ENCODE measurements around the gene HDAC7.
A peak's percentile ranks its signal among the peaks of the same experiment; 100 is the strongest.

The HDAC7 gene

DNA sequence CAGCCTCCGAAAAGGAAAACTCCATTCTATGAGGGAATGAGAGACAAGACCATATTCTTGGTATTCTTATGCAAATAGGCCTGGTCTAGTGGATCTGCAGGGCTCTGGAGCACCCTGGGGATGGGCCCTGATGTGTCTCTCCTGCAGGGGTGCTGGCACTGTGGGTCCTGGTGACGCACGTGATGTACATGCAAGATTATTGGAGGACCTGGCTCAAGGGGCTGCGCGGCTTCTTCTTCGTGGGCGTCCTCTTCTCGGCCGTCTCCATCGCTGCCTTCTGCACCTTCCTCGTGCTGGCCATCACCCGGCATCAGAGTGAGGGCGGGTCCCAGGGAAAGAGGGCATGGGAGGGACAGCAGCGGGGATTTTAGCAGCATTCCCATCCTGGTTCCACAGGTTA lies 40.8 kb downstream of the HDAC7 start:
- DNase-seq (ENCODE audit: low read depth): no peak

DNA sequence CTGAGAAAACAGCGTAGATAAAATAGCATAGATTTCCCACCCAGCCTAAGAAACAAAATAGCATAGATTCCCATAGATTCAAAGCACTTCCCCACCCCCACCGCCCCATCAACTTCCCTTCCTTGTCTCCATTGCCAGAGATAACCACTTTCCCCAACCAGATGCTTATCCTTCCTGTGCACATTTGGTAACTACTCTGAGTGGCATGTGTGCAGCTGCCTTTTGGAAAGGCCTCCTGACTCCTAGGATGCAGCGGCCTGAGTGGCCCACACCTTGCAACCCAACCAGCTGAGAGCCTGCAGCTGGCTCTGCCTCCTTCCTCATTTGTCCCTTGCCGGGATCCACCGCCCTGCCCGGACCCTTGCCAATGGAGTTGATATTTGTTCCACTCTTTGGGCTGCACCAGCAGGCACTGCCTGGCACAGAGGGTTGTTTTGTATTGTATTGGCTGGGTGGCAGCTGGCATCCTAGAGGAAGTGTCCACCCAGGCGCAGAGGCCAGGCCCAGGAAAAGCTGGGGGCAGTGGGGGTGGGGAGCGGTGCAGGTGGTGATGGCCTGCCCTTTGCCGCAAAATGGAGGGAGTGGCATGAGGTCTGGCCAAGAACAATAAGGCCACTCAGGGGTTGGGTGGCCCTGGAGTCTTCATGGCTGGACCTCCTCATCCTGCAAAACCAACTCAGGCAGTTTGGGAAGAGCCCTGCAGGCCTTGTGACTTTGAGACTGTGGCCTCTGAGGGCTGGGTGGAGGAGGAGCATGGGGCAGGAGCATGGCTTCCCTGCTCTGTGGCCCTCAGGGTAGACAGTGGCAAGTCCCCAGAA lies 41.8 kb downstream of the HDAC7 start:
- no peak for DNase-seq (ENCODE audit: low read depth)

GRCh38 chr12:47777151-47777550 lies 42.6 kb downstream of the HDAC7 start:
- DNase-seq (ENCODE audit: low read depth): no peak

DNA sequence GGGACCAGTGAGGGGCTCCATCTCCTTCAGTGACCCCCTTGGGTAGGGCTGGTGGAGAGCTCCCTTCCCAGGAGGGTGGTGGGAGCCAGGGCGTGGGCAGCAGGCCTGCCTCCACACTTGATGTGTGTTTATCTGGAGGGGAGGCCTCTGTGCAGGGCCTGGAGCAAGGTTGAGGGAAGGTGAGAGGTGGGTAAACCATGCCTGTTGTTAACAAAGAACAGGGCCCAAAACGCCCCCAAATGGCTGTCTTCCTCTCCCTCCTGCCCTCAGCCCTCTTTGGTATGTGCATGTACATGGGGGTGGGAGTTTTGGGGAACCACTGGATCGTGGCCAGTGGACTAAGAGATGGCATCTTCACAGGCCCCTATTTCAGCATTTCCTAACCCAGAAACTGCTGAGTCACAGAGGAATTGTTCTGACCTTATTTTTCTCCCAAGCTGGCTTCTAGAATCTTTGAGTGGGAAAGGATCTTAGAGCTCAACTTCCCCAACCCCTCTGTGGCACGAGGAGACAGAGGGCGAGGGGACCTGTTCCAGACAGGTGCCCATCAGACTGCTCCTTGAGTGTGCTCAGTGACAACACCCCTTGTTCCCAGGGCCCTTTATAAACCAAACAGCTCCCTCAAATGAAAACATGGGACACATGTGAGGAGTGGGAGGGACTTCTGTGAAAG lies 43.1 kb downstream of the HDAC7 start:
- DNase-seq (ENCODE audit: low read depth): no peak

DNA sequence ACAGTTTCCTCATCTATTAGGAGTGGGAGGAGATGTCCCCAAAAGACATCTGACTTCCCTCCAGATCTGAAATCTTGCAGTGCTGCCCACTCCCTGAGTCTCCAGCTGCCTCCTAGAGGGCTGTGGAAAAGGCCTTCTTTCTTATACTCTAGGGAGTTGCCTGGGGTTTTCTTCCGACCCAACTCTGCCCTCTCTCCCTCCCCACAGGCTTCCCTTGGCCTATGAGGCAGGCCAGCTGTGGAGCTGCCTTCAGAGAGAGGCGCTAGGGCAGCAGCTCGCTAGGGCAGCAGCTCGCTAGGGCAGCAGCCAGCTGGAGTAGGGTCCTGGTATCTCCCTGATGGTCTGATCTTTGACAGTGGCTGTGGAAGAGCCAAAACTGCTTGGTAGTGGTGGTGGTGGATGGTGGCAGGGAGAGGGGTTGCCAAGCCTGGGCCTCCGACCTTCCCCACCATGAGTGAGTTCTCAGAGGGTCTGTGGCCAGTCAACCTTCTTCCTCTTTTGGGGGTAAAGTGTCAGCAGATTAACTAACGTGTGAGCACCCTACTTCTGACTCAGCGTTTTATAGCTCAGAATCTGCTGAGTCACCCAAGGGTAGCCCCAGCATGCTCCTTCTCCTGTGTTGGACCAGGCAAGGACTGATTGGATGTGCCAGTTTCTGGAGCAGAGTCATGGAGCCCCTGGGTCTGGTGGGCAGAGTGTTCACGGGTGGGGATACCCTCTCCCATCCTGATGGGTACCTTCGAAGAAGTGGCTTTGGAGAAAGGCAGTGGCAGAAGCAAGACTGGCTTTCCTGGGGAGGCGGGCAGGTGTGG lies 44.4 kb downstream of the HDAC7 start:
- no peak for DNase-seq (ENCODE audit: low read depth)

- no peak for DNase-seq (ENCODE audit: low read depth)
These were observed 45.0 kb downstream of the HDAC7 start for GRCh38 chr12:47774663-47775062.

DNA sequence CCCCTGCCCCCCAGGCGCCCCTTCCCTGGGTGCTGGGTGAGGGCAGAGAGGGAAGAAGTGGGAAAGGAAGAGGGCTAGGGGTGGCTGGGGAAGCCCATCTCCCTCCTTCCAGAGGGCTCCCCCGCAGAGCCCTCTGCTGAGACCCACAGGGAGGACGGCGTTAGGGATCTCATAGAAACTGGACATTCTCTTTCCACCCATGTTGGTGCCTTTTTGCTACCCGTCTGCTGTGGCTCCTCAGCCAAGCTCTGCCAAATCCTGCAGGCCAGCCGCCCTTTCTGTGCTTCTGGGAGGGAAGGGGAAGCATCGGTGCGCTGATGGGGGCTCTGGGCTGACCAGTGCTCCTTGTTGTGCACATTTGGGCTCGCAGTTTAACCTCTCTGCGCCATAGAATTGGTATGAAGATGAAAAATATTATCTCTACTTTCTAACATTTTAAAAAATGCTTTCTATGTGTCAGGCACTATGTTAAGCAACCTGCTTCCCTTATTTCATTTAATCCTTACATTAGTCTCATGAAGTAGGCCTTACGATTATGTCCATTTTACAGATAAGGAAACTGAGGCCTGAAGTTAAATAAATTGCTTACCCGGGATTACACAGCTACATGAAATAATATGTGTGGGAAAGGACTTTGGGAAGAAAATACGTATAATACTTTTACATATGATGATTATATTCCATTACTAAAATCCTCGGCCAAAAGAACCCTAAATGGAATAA lies 45.7 kb downstream of the HDAC7 start:
- DNase-seq (ENCODE audit: low read depth): no peak

- peak; percentile 41 for DNase-seq (ENCODE audit: low read depth)
These were observed 46.4 kb downstream of the HDAC7 start, which contains the start of gene SLC48A1 for GRCh38 chr12:47773062-47773857. Gene SLC48A1 (plus strand): TSS chr12:47773238. CDS start chr12:47773305, 67 bp downstream.

GRCh38 chr12:47772738-47773061 lies 47.0 kb downstream of the HDAC7 start:
- no peak for DNase-seq (ENCODE audit: low read depth)

DNA sequence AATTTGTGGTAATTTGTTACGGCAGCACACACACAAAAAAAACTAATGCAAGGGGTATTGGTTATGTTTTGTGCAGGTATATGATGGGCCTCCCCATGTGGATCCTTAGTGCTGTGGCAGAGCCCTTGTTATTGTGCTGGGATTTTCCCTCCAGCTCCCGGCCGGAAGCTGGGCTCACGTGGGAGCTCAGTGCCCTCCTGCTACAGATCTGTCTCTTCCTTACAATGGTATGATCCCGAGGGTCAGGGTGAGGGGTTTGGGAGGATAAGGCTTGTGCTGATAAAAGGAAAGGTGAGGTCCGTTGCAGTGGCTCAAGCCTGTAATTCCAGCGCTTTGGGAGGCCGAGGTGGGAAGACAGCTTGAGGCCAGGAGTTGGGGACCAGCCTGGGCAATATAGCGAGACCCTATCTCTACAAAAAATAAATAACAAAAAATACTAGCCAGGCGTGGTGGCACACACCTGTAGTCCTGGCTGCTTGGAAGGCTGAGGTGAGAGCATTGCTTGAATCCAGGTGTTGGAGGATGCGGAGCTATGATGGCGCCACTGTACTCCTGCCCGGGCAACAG lies 47.5 kb downstream of the HDAC7 start:
- DNase-seq (ENCODE audit: low read depth): no peak

DNA sequence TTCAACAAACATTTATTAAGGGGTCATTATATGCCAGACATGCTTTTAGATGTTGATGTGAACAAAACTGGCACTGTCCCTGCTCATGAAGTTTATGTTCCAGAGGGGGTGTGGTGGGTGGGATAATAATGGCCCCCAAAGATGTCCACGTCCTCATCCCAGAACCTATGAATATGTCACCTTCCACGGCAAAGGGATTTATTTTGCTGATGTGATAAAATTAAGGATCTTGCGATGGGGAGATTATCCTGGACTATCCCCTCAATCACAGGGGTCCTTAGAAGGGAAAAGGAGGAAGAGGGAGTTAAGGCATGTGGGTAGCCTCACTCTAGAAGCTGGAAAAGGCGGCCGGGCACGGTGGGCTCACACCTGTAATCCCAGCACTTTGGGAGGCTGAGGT lies 48.4 kb downstream of the HDAC7 start:
- DNase-seq (ENCODE audit: low read depth): no peak

- no peak for DNase-seq (ENCODE audit: low read depth)
These were observed 49.5 kb downstream of the HDAC7 start for GRCh38 chr12:47770086-47770726.

GRCh38 chr12:47769234-47770085 lies 50.2 kb downstream of the HDAC7 start:
- DNase-seq (ENCODE audit: low read depth): no peak

- DNase-seq (ENCODE audit: low read depth): no peak
These were observed 51.3 kb downstream of the HDAC7 start for GRCh38 chr12:47768323-47768811.

- peak; percentile 49 for DNase-seq (ENCODE audit: low read depth)
These were observed 52.4 kb downstream of the HDAC7 start for GRCh38 chr12:47767216-47767724.

DNA sequence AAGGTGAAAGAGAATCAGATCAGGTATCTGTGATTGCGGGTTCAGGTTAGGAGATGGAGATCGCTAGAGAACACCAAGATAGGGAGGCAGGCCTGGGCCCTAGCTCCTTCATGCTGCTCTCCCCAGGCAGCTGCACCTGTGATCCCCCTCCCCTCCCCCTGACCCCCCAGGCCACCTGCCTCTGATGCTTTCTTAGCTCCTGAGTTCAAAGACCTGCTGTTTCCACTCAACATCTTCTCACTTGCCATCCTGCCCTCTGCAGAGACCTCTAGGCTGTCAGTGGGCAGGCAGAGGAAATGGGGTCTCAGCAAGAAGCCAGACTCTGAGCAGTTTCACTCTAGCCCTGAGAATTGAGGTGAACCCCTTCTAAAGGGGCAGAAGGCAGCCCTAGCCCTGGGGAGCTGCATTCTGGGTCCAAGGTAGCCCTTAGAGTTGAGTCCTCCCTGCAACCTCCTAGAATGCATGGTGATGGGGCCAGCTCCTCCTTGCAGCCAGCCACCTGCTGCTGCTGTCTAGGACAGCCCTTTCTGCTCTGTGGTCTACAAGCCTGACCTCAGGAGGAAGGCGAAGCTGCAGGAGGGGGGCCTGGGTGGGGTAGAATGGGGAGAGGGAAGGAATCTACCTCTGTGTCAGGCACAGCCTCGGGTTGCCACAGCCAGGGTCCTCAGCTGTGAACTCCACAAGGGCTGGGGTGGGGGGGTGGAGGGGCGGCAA lies 53.0 kb downstream of the HDAC7 start:
- no peak for DNase-seq (ENCODE audit: low read depth)

DNA sequence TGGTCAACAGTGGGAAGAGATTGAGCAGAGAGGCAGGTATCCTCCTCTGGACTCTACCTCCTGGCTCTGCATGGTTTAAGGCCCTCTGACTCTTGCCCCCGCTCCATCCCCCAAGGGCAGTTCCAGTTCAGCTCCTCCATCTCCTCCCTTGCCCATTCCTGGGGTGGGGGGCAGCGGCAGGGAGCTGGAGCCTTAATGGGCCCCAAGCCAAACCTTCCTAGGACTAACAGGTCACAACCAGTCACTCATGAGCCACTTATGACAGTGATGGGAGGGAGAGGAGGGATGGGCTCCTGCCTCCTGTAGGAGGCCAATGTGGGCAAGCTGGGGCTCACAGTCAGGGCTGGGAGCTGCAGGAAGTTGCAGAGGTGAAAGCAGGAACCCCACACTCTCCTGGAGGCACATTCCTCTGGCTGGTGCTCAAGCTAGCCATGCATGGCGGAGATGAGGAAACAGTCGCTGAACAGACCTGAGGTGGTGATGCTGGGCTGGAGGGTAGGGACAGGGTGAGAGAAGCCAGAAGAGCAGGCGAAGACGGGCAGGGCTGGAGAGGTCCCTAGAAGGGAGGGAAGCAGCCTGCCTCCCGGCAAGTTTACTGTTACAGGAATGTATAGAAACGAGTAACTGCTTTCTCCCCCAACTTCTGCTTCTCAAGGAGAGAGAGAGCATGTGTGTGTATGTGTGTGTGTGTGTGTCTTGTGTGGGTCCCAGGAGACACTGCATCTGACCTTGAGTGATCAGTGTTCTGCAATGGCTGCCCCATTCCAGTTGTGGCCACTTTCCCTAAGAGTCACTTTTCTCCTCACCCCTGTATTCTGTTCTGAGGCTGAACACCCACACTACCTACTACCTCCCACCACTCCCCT lies 56.0 kb downstream of the HDAC7 start:
- DNase-seq (ENCODE audit: low read depth): no peak
